ENCODE results near the gene ADAP1.

ADAP1 gene

GRCh38 chr7:917255-918117, 37.0 kb downstream of the ADAP1 start:
- no peak for TF ChIP-seq CTCF (conservative IDR thresholded peaks at IDR 0.05; ENCODE audit: control insufficient read depth, insufficient read depth, low read depth, low read length)
- H3K4me3 ChIP-seq (ENCODE audit: control insufficient read depth, low read depth, low read length), result no peak overlapping the region
- DNase-seq (ENCODE audit: low read depth), result no peak

- DNase-seq (ENCODE audit: low read depth), result no peak
- no peak for TF ChIP-seq CTCF (conservative IDR thresholded peaks at IDR 0.05; ENCODE audit: control insufficient read depth, insufficient read depth, low read depth, low read length)
- no peak overlapping the region for H3K4me3 ChIP-seq (ENCODE audit: control insufficient read depth, low read depth, low read length)
Observed at GRCh38 chr7:916291-916941, 38.1 kb downstream of the ADAP1 start.

GRCh38 chr7:915291-916218, 38.9 kb downstream of the ADAP1 start:
- no peak overlapping the region for H3K4me3 ChIP-seq (ENCODE audit: control insufficient read depth, low read depth, low read length)
- TF ChIP-seq CTCF (conservative IDR thresholded peaks at IDR 0.05; ENCODE audit: control insufficient read depth, insufficient read depth, low read depth, low read length), result no peak
- DNase-seq (ENCODE audit: low read depth), result no peak

- DNase-seq (ENCODE audit: low read depth), result no peak
- H3K4me3 ChIP-seq (ENCODE audit: control insufficient read depth, low read depth, low read length), result no peak overlapping the region
- TF ChIP-seq CTCF (conservative IDR thresholded peaks at IDR 0.05; ENCODE audit: control insufficient read depth, insufficient read depth, low read depth, low read length), result no peak
Observed at GRCh38 chr7:914521-915194, 39.8 kb downstream of the ADAP1 start.

- no peak for TF ChIP-seq CTCF (conservative IDR thresholded peaks at IDR 0.05; ENCODE audit: control insufficient read depth, insufficient read depth, low read depth, low read length)
- no peak overlapping the region for H3K4me3 ChIP-seq (ENCODE audit: control insufficient read depth, low read depth, low read length)
- no peak for DNase-seq (ENCODE audit: low read depth)
Observed at GRCh38 chr7:913736-914520, 40.6 kb downstream of the ADAP1 start.

Measured in fibroblast of mammary gland (primary cell).